ENCODE measurements around the gene DSCAM.

Gene DSCAM

DNA sequence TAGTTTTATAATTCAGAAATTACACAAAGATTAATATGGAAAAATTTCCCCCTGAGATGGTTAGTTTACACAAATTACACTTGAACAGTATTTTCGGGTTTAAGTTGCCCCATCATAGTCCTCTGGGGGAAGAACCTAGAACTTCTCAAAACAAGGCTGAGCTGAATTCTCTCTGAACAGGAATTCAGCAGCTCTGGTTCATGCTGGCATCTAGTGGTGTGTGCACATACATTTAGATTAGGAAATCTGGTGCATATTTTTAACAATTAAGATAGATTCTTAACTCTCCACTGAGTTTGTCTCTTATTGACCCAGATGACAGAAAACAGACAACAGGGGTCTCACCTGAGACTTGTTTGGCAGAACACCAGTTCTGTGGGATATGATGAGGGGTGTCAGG is 410.7 kb downstream of the DSCAM start:
- DNase-seq = no peak

- no peak for DNase-seq
Measured at GRCh38 chr21:40433538-40433937, 413.4 kb downstream of the DSCAM start.

DNA sequence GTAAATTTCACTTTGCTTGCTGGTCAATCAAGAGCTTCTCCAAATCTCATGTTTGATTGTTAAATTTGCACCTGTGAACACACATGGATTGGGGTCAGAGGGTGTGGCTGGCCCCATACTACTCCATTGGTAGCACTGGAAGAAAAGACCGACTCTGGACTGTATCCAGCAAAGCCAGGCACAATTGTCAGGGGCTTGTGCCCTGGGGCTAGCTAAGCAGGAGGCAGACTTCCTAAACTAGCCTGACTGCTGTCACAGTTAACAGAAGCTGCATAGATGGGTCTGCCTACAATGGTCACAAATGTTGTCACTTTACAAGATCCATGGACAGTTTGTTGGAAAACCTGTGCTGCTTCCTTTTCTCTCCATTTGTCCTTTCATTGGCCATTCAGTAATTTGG is 421.0 kb downstream of the DSCAM start:
- no peak for DNase-seq

DNA sequence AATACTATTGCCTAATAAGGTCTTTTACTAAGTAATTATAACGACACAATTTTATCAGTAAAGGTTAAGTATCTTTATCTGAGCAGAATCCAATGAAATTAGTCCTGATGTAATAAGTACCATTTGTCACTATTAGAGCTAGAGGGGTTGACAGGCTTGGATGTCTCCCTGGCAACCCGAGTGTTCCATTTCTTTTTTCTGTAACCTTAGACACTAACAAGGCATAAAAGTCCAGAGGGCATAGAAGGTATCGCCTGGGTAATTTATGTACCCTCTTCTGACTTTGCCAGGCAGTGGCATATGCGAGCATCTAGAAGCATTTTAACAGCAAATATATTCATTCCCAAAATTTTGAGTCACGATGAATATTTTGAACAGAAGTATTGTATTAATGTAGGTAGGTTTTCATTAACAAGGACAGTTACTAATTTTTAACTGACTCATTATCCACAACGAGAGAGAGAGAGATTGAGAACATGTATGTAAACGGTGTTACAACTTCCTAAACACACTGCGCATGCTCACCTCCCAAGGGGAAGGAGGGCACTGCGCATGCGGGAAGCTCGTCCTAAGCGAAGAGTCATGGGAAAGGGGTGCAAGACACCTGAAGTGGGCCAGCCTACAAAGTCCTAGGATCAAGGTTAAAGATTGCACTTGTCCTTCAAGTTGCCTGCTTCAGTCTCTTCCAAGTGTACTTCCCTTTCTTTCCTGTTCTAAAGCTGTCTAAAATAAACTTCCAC is 423.9 kb downstream of the DSCAM start:
- no peak for DNase-seq

DNA sequence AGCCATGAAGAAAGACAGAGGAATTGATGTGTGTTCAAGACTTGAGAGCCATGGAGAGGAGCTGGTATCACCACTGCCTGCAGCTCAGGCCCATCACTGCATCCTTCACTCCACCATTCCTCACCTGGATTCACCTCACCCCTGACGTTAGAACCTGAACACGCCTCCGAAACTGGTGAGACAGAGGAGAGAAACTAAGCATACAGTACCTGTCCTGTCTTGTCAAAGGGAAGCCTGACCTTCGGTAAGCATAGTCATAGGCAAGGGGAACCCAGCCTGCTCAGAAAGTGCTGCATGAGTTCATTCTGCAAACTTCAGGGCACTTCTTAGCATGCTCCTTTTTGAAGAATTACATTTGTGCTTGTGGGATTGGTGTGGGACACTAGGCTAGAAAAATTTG is 425.8 kb downstream of the DSCAM start:
- DNase-seq = no peak

GRCh38 chr21:40416572-40416971 is 430.4 kb downstream of the DSCAM start:
- DNase-seq = no peak

DNA sequence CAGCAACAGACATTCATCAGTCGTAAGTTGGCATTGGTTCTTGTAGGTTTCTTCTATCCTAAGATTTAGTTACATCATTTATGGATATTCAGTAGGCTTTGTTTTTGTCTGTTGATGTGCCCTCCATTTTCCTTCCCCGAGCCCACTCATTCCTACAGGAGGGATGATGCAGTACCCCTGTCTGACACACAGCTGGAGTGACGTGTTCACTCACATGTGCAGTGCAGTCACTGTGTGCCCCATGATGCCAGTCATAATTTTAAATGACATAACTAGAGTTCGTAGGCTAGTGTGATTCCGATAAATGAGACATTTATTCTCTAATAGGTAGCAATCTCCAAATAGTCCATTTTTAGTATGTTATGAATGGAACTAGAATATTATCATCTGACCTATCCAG is 438.4 kb downstream of the DSCAM start:
- no peak for DNase-seq

DNA sequence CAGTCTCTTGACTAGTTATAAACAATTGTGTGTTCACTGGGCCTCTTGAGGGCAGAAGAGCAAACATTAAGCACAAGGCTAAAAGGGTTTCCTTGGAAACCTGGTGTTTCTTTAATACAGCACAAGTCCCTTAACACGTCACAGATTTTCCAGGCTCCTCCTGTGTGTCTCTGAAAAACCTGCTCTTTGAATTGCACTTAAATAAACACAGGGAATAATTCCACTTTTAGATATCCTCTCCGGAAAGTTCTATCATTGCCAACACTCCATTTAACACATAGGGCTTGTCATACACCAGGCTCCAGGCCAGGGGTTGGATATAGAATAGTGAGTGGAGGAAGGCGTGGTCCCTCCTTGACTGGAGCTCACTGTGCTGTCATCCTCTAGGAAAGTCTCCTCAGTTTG is 442.6 kb downstream of the DSCAM start:
- DNase-seq = no peak

DNA sequence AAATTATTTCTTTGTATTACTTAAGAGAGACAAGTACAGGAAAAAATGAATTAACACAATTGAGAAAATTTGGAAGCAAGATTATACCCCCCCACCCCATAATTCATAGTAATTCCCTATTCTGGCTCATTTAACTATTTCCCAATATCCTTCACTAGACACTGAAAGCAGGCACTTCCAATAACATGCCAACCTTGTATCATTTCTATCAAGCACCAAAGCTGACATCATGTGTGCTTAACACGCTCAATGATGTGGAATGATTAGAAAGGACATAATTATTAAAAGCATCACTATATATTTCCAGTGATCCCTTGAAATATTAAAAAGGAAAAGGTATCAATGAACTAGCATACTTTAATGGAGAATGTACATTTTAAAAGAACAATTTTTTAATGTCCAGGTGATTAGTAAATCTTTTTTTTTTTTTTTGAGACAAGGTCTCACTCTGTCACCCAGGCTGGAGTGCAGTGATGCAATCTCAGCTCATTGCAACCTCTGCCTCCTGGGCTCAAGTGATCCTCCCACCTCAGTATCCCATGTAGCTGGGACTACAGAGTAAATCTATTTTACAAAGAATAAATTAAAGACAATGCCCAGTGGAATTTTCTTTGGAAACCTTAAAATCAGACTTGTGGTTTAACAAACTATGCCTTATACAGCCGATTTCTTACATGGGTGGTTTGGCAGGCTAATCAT is 443.9 kb downstream of the DSCAM start:
- DNase-seq = no peak

GRCh38 chr21:40395732-40396131 is 451.2 kb downstream of the DSCAM start:
- no peak for DNase-seq

DNA sequence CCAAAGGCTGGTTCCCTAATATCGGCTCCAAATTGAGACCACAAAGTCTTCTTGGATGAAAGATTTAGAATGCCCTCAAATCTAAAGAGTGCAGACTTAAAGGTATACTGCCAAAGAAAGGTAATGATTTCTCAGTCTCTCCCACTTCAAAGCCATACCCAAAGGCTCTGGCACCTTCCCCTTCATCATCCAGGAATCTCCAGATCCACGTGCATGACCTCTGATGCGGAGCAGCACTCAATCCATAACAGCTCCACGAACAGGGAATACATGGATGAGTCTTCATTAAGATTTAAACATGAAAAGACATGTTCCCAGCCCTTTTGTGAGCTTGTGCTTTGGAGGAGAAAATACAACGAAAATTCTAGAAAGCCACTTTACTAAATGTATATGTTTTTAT is 453.9 kb downstream of the DSCAM start:
- DNase-seq = no peak

GRCh38 chr21:40388046-40388445 is 458.9 kb downstream of the DSCAM start:
- no peak for DNase-seq

DNA sequence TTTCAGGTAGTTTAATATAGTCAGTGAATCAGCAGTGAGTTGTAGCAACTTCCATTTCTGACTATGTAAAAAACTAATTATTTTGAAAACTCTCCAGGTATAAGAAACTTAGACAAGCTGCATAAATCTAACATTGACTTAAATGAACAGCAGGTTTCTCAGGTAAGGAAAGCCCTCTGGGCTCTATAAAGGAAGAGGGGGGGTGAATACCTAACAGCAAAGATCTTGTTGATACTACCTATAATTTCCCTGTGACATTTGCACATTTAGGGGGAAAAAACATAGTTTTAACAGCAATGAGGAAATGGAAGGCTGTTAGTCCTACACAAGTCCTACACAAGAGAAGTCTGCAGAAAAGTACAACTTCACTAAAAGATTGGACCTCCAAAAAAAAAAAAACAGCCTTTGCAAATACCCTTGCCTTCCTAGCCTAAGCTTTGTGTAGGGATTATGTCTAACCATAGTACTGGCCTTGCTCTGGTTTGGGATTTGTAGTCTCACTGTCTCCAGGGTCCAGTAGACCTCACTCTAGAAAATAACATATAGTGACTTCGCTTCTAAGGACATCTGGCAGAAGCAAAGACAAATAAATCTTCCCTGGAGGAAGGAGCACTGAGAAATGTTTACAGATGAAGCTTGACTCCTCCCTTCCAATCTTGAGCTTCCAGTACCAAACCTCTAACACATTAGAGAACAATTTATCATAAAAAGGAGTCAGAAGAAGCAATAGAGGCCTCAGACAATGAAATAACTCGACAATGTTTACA is 459.8 kb downstream of the DSCAM start:
- no peak for DNase-seq

- DNase-seq = no peak
Measured at GRCh38 chr21:40386294-40386911, 460.6 kb downstream of the DSCAM start.

DNA sequence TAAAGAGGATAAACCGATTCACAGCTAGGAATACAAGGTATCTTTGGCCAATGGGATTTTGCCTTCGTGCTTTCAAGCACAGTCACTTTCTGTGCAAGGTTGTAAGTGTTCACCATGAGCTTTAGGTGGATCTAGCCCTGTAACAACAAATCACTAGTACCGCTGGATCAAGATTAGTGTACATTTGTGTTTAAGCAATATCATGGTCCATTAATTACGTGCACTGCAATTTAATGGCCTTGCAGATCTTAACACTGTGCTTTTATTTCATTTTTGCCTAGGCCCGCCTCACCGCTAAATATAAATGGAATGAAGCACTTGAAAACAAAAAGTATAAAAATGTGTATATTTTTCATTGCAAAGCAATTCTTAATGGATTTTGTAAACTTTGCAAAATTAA is 461.1 kb downstream of the DSCAM start:
- DNase-seq = no peak

DNA sequence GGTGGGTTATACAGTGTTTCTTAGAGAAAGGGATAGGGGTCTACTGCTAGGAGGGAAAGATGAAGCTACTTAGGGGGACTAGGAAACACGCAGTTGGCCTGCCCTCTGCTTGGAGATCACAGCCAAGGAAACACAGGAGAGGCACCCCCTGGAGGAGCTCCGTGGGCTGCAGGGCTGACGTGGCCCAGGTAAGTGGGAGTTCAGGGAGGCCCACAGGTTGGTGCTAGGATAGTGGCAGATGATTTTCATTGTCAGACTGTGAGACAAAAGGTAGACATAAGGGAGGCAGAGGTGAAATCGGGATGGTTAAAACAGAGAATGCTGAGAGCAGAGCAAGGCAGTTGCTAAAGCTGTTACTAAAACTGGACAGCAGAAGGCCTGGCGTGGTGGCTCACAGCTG is 463.0 kb downstream of the DSCAM start:
- DNase-seq = no peak

DNA sequence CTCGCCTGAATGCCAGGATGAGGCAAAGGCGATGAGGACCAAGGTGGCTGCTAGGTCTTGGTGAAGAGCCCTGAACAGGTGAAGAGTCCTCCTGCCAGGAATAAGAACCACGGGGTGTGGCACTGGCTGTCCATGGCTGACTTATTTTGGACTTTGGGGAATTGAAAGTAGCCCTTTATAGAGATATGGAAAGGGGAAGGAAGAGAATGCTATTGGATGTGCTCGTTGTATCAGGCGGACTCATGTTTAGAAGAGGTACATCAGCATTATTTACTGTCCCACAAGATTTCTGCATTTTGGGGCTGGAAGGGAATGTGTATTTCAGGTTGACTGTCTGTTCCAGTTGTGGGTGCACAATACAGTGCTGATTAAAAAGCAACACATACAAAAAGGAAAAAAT is 465.8 kb downstream of the DSCAM start:
- DNase-seq = no peak

- no peak for DNase-seq
Measured at GRCh38 chr21:40379881-40380810, 466.8 kb downstream of the DSCAM start.

DNA sequence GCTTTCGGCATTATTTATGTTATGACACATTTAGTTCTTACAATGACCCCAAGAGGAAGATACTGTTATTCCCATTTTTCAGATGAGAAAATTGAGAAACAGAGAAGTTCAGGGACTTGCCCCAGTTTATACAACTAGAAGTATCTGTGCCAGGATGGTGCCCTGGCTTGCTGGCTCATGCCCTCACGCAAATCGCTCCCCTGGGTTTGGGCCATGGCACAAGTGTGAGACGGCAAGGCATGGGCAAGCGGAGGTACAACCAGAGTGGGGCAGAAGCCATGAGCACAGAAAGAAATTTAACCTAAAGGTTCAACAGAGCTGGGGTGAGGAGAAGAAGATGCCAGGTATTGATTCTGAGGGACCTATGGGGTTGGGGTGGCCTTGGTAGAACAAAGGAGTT is 469.8 kb downstream of the DSCAM start:
- no peak for DNase-seq

GRCh38 chr21:40373761-40374160 is 473.2 kb downstream of the DSCAM start:
- no peak for DNase-seq

DNA sequence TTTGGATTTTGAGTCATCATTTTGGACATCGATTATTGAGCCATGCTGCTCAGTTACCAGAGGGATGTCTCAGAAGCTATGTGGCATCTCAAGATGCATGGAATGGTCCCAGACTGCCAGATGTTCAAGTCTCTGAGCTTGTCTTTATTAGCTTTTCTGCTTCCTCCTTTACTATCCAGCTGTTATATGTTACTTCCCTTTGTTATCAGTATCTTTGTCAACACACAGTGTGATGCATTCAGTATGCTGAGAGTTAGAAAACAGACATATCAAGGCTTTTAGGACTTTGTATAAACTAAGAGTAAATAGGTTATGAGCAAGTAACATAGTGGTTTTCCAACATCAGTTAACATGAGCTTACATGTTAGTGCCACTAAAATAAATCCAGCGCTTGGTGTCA is 474.5 kb downstream of the DSCAM start:
- no peak for DNase-seq

DNA sequence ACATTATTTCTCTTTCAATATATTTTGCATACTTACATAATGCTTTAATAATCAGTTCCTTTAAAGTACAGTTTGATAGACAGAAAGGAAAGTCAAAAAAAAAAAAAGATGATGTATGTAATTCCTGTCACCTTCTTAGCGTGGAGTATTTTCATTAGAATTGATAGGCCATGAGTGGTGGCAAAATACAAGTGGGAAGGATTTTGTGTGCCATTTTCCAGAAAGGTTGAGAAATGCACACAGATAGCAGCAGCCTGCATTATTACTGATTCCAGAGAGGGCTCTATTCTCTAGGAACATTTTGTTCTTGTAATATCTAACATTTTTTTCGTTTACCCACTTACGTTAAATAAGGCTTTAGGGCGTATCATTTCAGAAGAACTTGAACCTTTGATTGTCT is 475.6 kb downstream of the DSCAM start:
- no peak for DNase-seq
